Astrocyte (in vitro differentiated cells and primary cell): ENCODE measurements around the gene NUTM2G. TPM values are rescaled to one million over a fixed set of nuclear protein-coding genes. Genes with fewer than 3 reads are reported as not detected.
"Not testable (repeated sequence)": the region's sequence is repeated elsewhere in the genome, so short reads cannot be mapped to it uniquely, and the experiment has no call there.

Experiments used
- DNase-seq: peaks from one replicate; pipeline ENCODE4 v3.0.0-alpha.2; 2010; ENCODE audit warnings: low read depth
- FAIRE-seq: peaks from 2 replicates; lab custom pipeline; 2011; peaks lifted over from hg19 to GRCh38; lab: Jason Lieb, UNC
- H2AFZ ChIP-seq: 2 replicates; pipeline ENCODE4 v1.6.0; 2012; ENCODE audit warnings: low read depth, low read length, inconsistent platforms
- H3K27ac ChIP-seq: 2 replicates; pipeline ENCODE4 v1.5.1; 2011; ENCODE audit warnings: low read depth, low read length, inconsistent platforms
- H3K27me3 ChIP-seq: 2 replicates; pipeline ENCODE4 v1.6.0; 2011; ENCODE audit warnings: low read length, inconsistent platforms; ENCODE audit not compliant: insufficient read depth
- H3K36me3 ChIP-seq: 2 replicates; pipeline ENCODE4 v1.5.1; 2011; ENCODE audit warnings: low read length, inconsistent platforms; ENCODE audit not compliant: insufficient read depth
- H3K4me1 ChIP-seq: 2 replicates; pipeline ENCODE4 v1.5.1; 2011; ENCODE audit warnings: low read length, inconsistent platforms; ENCODE audit not compliant: insufficient read depth
- H3K4me2 ChIP-seq: 2 replicates; pipeline ENCODE4 v1.6.0; 2012; ENCODE audit warnings: low read length, inconsistent platforms
- H3K4me3 ChIP-seq: 2 replicates; pipeline ENCODE4 v1.5.1; 2011; ENCODE audit warnings: low read depth, mild to moderate bottlenecking, low read length, inconsistent platforms; ENCODE audit not compliant: insufficient read depth
- H3K79me2 ChIP-seq: 2 replicates; pipeline ENCODE4 v1.6.0; 2012; ENCODE audit warnings: mild to moderate bottlenecking, low read length, inconsistent platforms; ENCODE audit not compliant: insufficient read depth
- H3K9ac ChIP-seq: 2 replicates; pipeline ENCODE4 v1.6.0; 2012; ENCODE audit warnings: mild to moderate bottlenecking, low read length, inconsistent platforms
- H3K9me3 ChIP-seq: 2 replicates; pipeline ENCODE4 v1.5.1; 2012; ENCODE audit warnings: low read depth, mild to moderate bottlenecking, low read length, inconsistent platforms; ENCODE audit not compliant: insufficient read depth
- H4K20me1 ChIP-seq: 2 replicates; pipeline ENCODE4 v1.6.0; 2012; ENCODE audit warnings: low read length, inconsistent platforms; ENCODE audit not compliant: insufficient read depth
- H3K27ac Mint-ChIP-seq: one replicate; pipeline ENCODE4 v1.8.0; 2021; ENCODE audit warnings: mild to moderate bottlenecking, mixed read lengths; ENCODE audit not compliant: unreplicated experiment
- H3K27me3 Mint-ChIP-seq: one replicate; pipeline ENCODE4 v1.8.0; 2021; ENCODE audit warnings: low read depth, mixed read lengths; ENCODE audit not compliant: unreplicated experiment
- H3K36me3 Mint-ChIP-seq: one replicate; pipeline ENCODE4 v1.8.0; 2021; ENCODE audit warnings: low read depth, mixed read lengths; ENCODE audit not compliant: unreplicated experiment
- H3K4me1 Mint-ChIP-seq: one replicate; pipeline ENCODE4 v1.8.0; 2021; ENCODE audit warnings: low read depth, mixed read lengths; ENCODE audit not compliant: unreplicated experiment
- H3K4me3 Mint-ChIP-seq: one replicate; pipeline ENCODE4 v1.8.0; 2021; ENCODE audit warnings: mild to moderate bottlenecking, moderate library complexity, mixed read lengths; ENCODE audit not compliant: unreplicated experiment
- H3K9me3 Mint-ChIP-seq: one replicate; pipeline ENCODE4 v1.8.0; 2021; ENCODE audit warnings: mild to moderate bottlenecking, mixed read lengths; ENCODE audit not compliant: unreplicated experiment
- total RNA-seq: library from RNA; stranded (reverse); gene quantifications from 2 replicates; pipeline ENCODE4 v1.2.1, GENCODE V29; 2021

NUTM2G gene
- total RNA-seq, 1 donor from 2014 or later, result not detected

DNA sequence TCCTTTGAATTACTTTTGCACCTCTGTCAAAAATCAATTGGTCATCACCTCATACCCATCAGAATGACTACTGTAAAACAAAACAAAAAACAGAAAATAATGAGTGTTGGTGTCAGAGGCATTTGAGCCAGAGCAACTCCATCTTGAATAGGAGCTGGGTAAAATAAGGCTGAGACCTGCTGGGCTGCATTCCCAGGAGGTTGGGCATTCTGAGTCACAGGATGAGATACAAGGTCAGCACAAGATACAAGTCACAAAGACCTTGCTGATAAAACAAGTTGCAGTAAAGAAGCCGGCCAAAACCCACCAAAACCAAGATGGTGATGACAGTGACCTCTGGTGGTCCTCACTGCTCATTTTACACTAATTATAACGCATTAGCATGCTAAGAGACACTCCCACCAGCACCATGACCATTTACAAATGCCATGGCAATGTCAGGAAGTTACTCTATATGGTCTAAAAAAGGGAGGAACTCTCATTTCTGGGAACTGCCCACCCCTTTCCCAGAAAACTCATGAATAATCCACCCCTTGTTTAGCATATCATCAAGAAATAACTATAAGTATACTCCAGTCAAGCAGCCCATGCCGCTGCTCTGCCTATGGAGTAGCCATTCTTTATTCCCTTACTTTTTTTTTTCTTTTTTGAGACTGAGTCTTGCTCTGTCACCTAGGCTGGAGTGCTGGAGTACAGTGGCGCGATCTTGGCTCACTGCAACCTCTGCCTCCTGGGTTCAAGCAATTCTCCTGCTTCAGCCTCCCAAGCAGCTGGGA, 23.5 kb upstream of the NUTM2G start:
- H4K20me1 ChIP-seq, DNase-seq, H3K4me1 ChIP-seq, H3K4me3 Mint-ChIP-seq, H3K9me3 ChIP-seq, H3K27me3 Mint-ChIP-seq, H3K9ac ChIP-seq, H3K27ac ChIP-seq, H3K27ac Mint-ChIP-seq, H3K79me2 ChIP-seq, FAIRE-seq, H3K36me3 Mint-ChIP-seq, H2AFZ ChIP-seq, H3K9me3 Mint-ChIP-seq, H3K36me3 ChIP-seq, H3K27me3 ChIP-seq, H3K4me3 ChIP-seq, H3K4me1 Mint-ChIP-seq, H3K4me2 ChIP-seq: not testable (repeated sequence)

DNA sequence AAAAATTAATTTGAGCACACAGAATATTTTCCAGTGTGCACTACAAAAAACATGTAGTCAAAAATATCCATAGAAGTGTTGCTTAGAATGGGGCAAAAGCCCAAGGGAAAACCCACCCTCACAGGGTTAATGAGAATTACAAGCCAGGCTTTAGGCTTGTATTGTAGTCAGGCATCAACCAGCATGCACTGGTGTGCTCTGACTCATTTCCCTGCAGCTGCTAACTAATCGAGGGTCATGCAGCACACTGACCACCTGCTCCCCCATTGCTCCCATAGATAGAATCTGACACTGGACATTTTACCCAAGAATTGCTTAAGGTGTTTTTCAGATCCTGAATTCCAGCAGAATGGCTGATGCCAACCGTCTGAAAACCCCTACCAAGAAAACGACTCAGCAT, 20.2 kb upstream of the NUTM2G start:
- not testable (repeated sequence) for H2AFZ ChIP-seq, H3K27ac ChIP-seq, DNase-seq, H3K9ac ChIP-seq, H3K27me3 Mint-ChIP-seq, H3K27me3 ChIP-seq, H3K9me3 ChIP-seq, H3K36me3 ChIP-seq, H3K4me1 Mint-ChIP-seq, H3K4me3 ChIP-seq, H3K9me3 Mint-ChIP-seq, H3K79me2 ChIP-seq, H3K4me1 ChIP-seq, FAIRE-seq, H4K20me1 ChIP-seq, H3K4me2 ChIP-seq, H3K36me3 Mint-ChIP-seq, H3K27ac Mint-ChIP-seq, H3K4me3 Mint-ChIP-seq

DNA sequence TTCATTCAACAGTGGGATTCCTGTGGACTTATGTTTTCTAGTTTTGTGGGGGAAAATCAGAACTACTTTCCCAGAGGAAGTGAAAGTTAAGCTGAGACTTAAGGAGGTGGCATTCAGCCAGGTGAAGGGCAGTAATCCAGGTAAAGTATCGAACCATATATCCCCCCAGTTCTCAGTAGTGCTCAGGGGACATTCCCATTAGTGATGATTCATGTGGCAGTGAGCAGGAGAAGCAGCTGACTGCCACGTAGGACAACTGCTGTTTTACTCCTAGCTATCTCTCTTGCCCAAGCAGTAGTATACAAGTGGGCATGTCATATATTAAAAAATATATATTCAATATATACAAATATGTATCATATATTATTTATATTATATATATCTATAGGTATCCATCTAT, 13.1 kb upstream of the NUTM2G start:
- not testable (repeated sequence) for FAIRE-seq, H3K4me3 Mint-ChIP-seq, H3K9me3 Mint-ChIP-seq, H3K9me3 ChIP-seq, H2AFZ ChIP-seq, H3K27me3 ChIP-seq, H3K27me3 Mint-ChIP-seq, DNase-seq, H3K27ac ChIP-seq, H4K20me1 ChIP-seq, H3K79me2 ChIP-seq, H3K36me3 Mint-ChIP-seq, H3K27ac Mint-ChIP-seq, H3K36me3 ChIP-seq, H3K4me1 ChIP-seq, H3K4me2 ChIP-seq, H3K4me3 ChIP-seq, H3K9ac ChIP-seq, H3K4me1 Mint-ChIP-seq

- not testable (repeated sequence) for H3K4me3 Mint-ChIP-seq, H3K36me3 Mint-ChIP-seq, H3K4me2 ChIP-seq, H3K27me3 ChIP-seq, H3K27ac Mint-ChIP-seq, H3K4me1 ChIP-seq, H3K4me1 Mint-ChIP-seq, H3K9ac ChIP-seq, H4K20me1 ChIP-seq, H3K9me3 ChIP-seq, DNase-seq, H2AFZ ChIP-seq, H3K27ac ChIP-seq, H3K79me2 ChIP-seq, H3K9me3 Mint-ChIP-seq, H3K36me3 ChIP-seq, H3K27me3 Mint-ChIP-seq, H3K4me3 ChIP-seq, FAIRE-seq
Measured at GRCh38 chr9:96916531-96916930, 12.1 kb upstream of the NUTM2G start.

DNA sequence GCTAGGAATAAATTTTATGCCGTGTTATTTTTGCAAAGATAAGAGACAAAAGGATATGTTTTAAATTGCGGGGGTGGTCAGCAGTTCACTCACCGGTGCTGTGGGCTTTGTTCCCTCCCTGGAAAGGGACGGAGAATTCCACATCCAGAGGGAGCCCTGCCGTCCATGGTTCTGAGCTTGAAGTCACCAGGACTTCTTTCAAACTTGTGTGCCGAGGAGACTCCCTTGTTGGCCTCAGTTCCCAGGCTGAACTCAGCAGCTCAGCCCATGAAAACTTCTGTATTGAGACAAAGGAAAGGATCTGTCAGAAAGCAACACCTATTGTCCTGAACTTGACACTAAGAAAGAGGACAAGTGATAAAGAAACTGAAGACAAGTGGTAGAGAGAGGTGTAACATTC, 10.1 kb upstream of the NUTM2G start:
- H3K79me2 ChIP-seq, H3K36me3 Mint-ChIP-seq, H3K27ac Mint-ChIP-seq, H3K4me1 ChIP-seq, H4K20me1 ChIP-seq, FAIRE-seq, H2AFZ ChIP-seq, H3K27ac ChIP-seq, H3K27me3 ChIP-seq, H3K9me3 ChIP-seq, H3K36me3 ChIP-seq, H3K9ac ChIP-seq, H3K4me3 Mint-ChIP-seq, H3K4me1 Mint-ChIP-seq, H3K4me2 ChIP-seq, H3K9me3 Mint-ChIP-seq, DNase-seq, H3K4me3 ChIP-seq, H3K27me3 Mint-ChIP-seq: not testable (repeated sequence)

- H3K27ac ChIP-seq, H3K9me3 ChIP-seq, H3K4me3 ChIP-seq, DNase-seq, H2AFZ ChIP-seq, FAIRE-seq, H3K79me2 ChIP-seq, H3K9ac ChIP-seq, H3K4me2 ChIP-seq, H3K36me3 Mint-ChIP-seq, H3K27me3 Mint-ChIP-seq, H3K4me1 Mint-ChIP-seq, H3K27me3 ChIP-seq, H3K27ac Mint-ChIP-seq, H3K4me1 ChIP-seq, H4K20me1 ChIP-seq, H3K4me3 Mint-ChIP-seq, H3K9me3 Mint-ChIP-seq, H3K36me3 ChIP-seq: not testable (repeated sequence)
Measured at GRCh38 chr9:96920803-96921202, 7.8 kb upstream of the NUTM2G start.
